A549 (cell line): ENCODE data around the gene C17orf75. TPM values are rescaled to one million over a fixed set of nuclear protein-coding genes. Genes with fewer than 3 reads are reported as not detected.

Source experiments
- ATAC-seq, 2 experiments: fragments of 200-7000 bp in 1 of 2; fragments of >200 bp in 1 of 2; cut with Nextera tagmentation in 1 of 2; cut with Tn5 transposase in 1 of 2; 3 replicates each; pipeline versions ENCODE4 v1.8.0 to v1.9.1; 2018 to 2020; ENCODE audit warnings: mild to moderate bottlenecking in 1 of 2, moderate library complexity in 1 of 2
- CTCF ChIA-PET: fragments of 300-600 bp; sonication (Branson Sonifier 250); formaldehyde crosslinking; extraction: SDS; loops from one replicate; lab custom pipeline; 2021; ENCODE audit warnings: antibody characterized with exemption, inconsistent platforms; lab: Yijun Ruan, JAX
- POLR2A ChIA-PET: fragments of 350-600 bp; formaldehyde crosslinking; extraction: SDS; loops from one replicate; lab custom pipeline; 2021; ENCODE audit warnings: antibody characterized with exemption, inconsistent platforms; lab: Yijun Ruan, JAX
- DNase-seq, 2 experiments: peaks; one replicate each; pipeline versions ENCODE4 v3.0.0 to v3.0.0-alpha.2; 2011 to 2016; ENCODE audit warnings: low read depth in 1 of 2, low spot score in 1 of 2
- FAIRE-seq: peaks from 2 replicates; lab custom pipeline; 2011; peaks lifted over from hg19 to GRCh38; lab: Jason Lieb, UNC
- H3K27ac ChIP-seq, 2 experiments: fragments of >200 bp; sonication (Bioruptor Twin); formaldehyde crosslinking; 3 replicates each; pipeline ENCODE4 v1.5.1; 2016 to 2017
- H3K4me1 ChIP-seq: fragments of >200 bp; sonication (Bioruptor Twin); formaldehyde crosslinking; 3 replicates; pipeline ENCODE4 v1.6.1; 2016
- H3K4me2 ChIP-seq: fragments of >200 bp; sonication (Bioruptor Twin); formaldehyde crosslinking; 3 replicates; pipeline ENCODE4 v1.6.1; 2016
- H3K4me3 ChIP-seq: fragments of >200 bp; sonication (Bioruptor Twin); formaldehyde crosslinking; 3 replicates; pipeline ENCODE4 v1.5.1; 2016
- H3K9me3 ChIP-seq: fragments of >200 bp; sonication (Bioruptor Twin); formaldehyde crosslinking; 3 replicates; pipeline ENCODE4 v1.6.1; 2016
- BHLHE40 ChIP-seq: IDR thresholded peaks from 2 replicates; pipeline ENCODE4 v1.6.1; 2012; ENCODE audit warnings: low read depth, low read length, inconsistent platforms
- CBX8 ChIP-seq: fragments of 200-600 bp; sonication (generic); IDR thresholded peaks from 2 replicates; pipeline ENCODE4 v1.6.1; 2016
- CHD2 ChIP-seq: fragments of 150-350 bp; IDR thresholded peaks from 2 replicates; pipeline ENCODE4 v1.6.1; 2014; ENCODE audit warnings: low read length; ENCODE audit not compliant: partially characterized antibody
- EHMT2 ChIP-seq: fragments of 200-600 bp; sonication (generic); IDR thresholded peaks from 2 replicates; pipeline ENCODE4 v1.6.1; 2016; ENCODE audit warnings: antibody characterized with exemption, low read depth, mild to moderate bottlenecking, moderate library complexity
- FOSL2 ChIP-seq, 2 experiments: fragments of 450-650 bp in 1 of 2; fragments of >200 bp in 1 of 2; sonication (Bioruptor Twin) in 1 of 2; formaldehyde crosslinking; IDR thresholded peaks; 2 replicates each; pipeline versions ENCODE4 v1.5.0 to v1.6.1; 2016 to 2020; ENCODE audit warnings: mild to moderate bottlenecking in 1 of 2, moderate library complexity in 1 of 2
- FOXS1 ChIP-seq: fragments of 250-450 bp; sonication (Bioruptor Pico); IDR thresholded peaks from 2 replicates; pipeline ENCODE4 v1.5.0; 2020; ENCODE audit warnings: mild to moderate bottlenecking, moderate library complexity
- HDAC2 ChIP-seq: fragments of 200-600 bp; sonication (generic); IDR thresholded peaks from 2 replicates; pipeline ENCODE4 v1.6.1; 2016
- HOXA7 ChIP-seq: fragments of 250-450 bp; sonication (Bioruptor Pico); IDR thresholded peaks from 2 replicates; pipeline ENCODE4 v1.5.0; 2020; ENCODE audit warnings: mild to moderate bottlenecking, moderate library complexity
- HOXB13 ChIP-seq: fragments of 250-450 bp; sonication (Bioruptor Pico); IDR thresholded peaks from 2 replicates; pipeline ENCODE4 v1.5.0; 2020; ENCODE audit warnings: low read depth, mild to moderate bottlenecking, moderate library complexity
- HOXB5 ChIP-seq: fragments of 250-450 bp; sonication (Bioruptor Pico); IDR thresholded peaks from 2 replicates; pipeline ENCODE4 v1.5.0; 2020; ENCODE audit warnings: mild to moderate bottlenecking, moderate library complexity
- JUNB ChIP-seq: fragments of >200 bp; sonication (Bioruptor Twin); formaldehyde crosslinking; IDR thresholded peaks from 2 replicates; pipeline ENCODE4 v1.6.1; 2016
- MAZ ChIP-seq: fragments of 150-350 bp; IDR thresholded peaks from 2 replicates; pipeline ENCODE4 v1.6.1; 2014; ENCODE audit warnings: antibody characterized with exemption, low read depth, low read length, borderline replicate concordance
- PHF8 ChIP-seq: fragments of 200-600 bp; sonication (generic); IDR thresholded peaks from 2 replicates; pipeline ENCODE4 v1.6.1; 2016; ENCODE audit warnings: low read depth, mild to moderate bottlenecking, antibody characterized with exemption, moderate library complexity, borderline replicate concordance
- POLR2AphosphoS2 ChIP-seq: conservative IDR thresholded peaks from 2 replicates; pipeline ENCODE4 v1.6.1; 2012; ENCODE audit warnings: low read length, improper control_type of control experiment, inconsistent platforms
- RNF2 ChIP-seq: fragments of 200-600 bp; sonication (generic); IDR thresholded peaks from 2 replicates; pipeline ENCODE4 v1.6.1; 2016; ENCODE audit warnings: low read depth, mild to moderate bottlenecking, antibody characterized with exemption, moderate library complexity, borderline replicate concordance
- TFCP2L1 ChIP-seq: fragments of 250-450 bp; sonication (Bioruptor Pico); IDR thresholded peaks from 2 replicates; pipeline ENCODE4 v1.5.0; 2021; ENCODE audit warnings: mild to moderate bottlenecking
- TP53 ChIP-seq: fragments of 250-450 bp; sonication (Bioruptor Pico); IDR thresholded peaks from 2 replicates; pipeline ENCODE4 v1.5.0; 2021; ENCODE audit warnings: mild to moderate bottlenecking, moderate library complexity
- WGBS: methylation state at CpG from one replicate; pipeline ENCODE4 v1.1.6; 2017; ENCODE audit errors: missing lambda C conversion rate; 5-methylcytosine and 5-hydroxymethylcytosine counted together
- polyA minus RNA-seq: library from RNA; depleted of rRNA, polyadenylated mRNA; stranded (reverse); fragments of >200 nt; gene quantifications from 2 replicates; pipeline ENCODE4 v1.2.3, GENCODE V29; 2011; rRNA and poly(A)+ RNA removed
- polyA plus RNA-seq, 4 experiments: library from polyadenylated mRNA; depleted of rRNA in 3 of 4; stranded (reverse); fragments of >200 nt; fragmentation: RNase III in 1 of 4; extraction: RNeasy Plus Mini Kit Qiagen cat#74134 plus additional on column Dnase treatment in 1 of 4; gene quantifications; 2 replicates in 3 of 4; 3 replicates in 1 of 4; pipeline ENCODE4 v1.2.3, GENCODE V29; 2011 to 2017
- TF ChIP-seq, protein P1 (sequence below): IDR thresholded peaks from 2 replicates; pipeline ENCODE4 v1.6.1; 2012
- TF ChIP-seq, protein P2 (sequence below): fragments of 250-450 bp; sonication (Bioruptor Pico); IDR thresholded peaks from 2 replicates; pipeline ENCODE4 v1.5.0; 2021; ENCODE audit warnings: mild to moderate bottlenecking, moderate library complexity, borderline replicate concordance
- TF ChIP-seq, protein P3 (sequence below): fragments of 200-600 bp; sonication (generic); IDR thresholded peaks from 2 replicates; pipeline ENCODE4 v1.6.1; 2016; ENCODE audit warnings: antibody characterized with exemption, mild to moderate bottlenecking, moderate library complexity
- TF ChIP-seq, protein P4 (sequence below): fragments of >200 bp; sonication (Bioruptor Twin); formaldehyde crosslinking; IDR thresholded peaks from 3 replicates; pipeline ENCODE4 v1.5.1; 2016
- TF ChIP-seq, protein P5 (sequence below): IDR thresholded peaks from 2 replicates; pipeline ENCODE4 v1.6.1; 2012; ENCODE audit warnings: low read depth, borderline replicate concordance
- TF ChIP-seq, protein P6 (sequence below): fragments of >200 bp; sonication (Bioruptor Twin); formaldehyde crosslinking; IDR thresholded peaks from 2 replicates; pipeline ENCODE4 v1.6.1; 2016
- TF ChIP-seq, protein P7 (sequence below): fragments of >200 bp; sonication (Bioruptor Twin); formaldehyde crosslinking; IDR thresholded peaks from 3 replicates; pipeline ENCODE4 v1.6.1; 2016

The C17orf75 gene, protein sequence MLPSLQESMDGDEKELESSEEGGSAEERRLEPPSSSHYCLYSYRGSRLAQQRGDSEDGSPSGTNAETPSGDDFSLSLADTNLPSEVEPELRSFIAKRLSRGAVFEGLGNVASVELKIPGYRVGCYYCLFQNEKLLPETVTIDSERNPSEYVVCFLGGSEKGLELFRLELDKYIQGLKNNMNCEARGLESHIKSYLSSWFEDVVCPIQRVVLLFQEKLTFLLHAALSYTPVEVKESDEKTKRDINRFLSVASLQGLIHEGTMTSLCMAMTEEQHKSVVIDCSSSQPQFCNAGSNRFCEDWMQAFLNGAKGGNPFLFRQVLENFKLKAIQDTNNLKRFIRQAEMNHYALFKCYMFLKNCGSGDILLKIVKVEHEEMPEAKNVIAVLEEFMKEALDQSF
- polyA plus RNA-seq (2011; rRNA removed) = 36.9 and 49.6 TPM in 2 replicates
- 15.5 and 15.7 TPM in 2 replicates for polyA plus RNA-seq (2012; cell fraction: cytosol; rRNA removed)
- polyA plus RNA-seq (2012; cell fraction: nucleus; rRNA removed) = 17.4 and 19.9 TPM in 2 replicates
- 36.3 to 43.8 TPM (median 38.2 TPM) in 3 replicates for polyA plus RNA-seq (2017; fragmentation: RNase III; extraction: RNeasy Plus Mini Kit Qiagen cat#74134 plus additional on column Dnase treatment)
- polyA minus RNA-seq = 17.9 and 19.5 TPM in 2 replicates

DNA sequence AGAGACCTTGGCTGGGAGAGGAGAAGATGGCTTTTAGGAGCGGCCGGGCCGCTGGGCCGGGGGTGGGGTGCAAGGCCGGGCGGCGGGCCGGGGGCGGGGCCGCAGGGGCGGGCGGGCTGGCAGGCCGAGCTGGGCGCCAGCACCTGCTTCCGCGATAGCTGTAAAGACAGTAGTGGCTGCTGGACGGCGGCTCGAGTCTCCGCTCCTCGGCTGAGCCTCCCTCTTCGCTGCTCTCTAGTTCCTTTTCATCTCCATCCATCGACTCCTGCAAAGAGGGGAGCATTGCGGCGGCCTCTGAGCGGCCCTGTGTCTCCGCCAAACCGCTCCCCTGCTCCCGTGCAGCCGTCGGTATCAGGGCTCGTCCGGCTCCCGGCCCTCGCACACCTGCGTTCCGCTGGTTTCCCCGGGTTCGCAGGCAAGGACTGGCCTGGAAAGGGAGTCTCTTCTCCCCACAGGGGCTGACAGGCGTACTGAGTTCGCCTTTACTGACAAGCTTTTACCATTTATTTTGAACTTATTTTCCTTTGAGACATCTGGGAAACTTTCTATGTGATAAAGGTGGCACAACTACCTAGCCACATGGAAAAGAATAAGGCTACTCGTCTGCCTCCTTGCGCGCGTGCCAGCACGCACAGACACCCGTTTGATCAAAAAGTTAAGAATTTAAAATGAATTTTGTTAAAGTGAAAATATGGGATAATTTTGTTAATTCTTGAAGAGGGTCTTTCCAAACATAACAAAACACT, at the start of gene C17orf75:
C17orf75 (minus strand) TSS at position 317 of the 746 bp plus-strand sequence; CDS start at position 283, 34 bp downstream.
- H3K4me2 ChIP-seq = peak within 1 kb of the TSS; percentile 94
- H3K4me1 ChIP-seq = peaks cover 10% of the 10 kb centered on the region; the same call in 1 of the 3 replicates
- DNase-seq = peak; percentile 69 to 90
- WGBS = 13% methylated on average over 38 of the region's 47 CpGs
- H3K4me3 ChIP-seq = peak within 1 kb of the TSS; percentile 69
- peak within 1 kb of the TSS; percentile 83 to 96 for H3K27ac ChIP-seq
- FAIRE-seq = no peak
- ATAC-seq = peak; percentile 95
- no peaks in the 10 kb centered on the region for H3K9me3 ChIP-seq
- ChIA-PET CTCF (interaction anchor here (1.2 to 3.0 kb wide), 2 partner anchors 21 to 103 kb away, joined by 3 to 13 read pairs; partner anchors contain the start of gene PSMD11), POLR2A (interaction anchor here (1.2 kb wide), 1 partner anchor 8 kb away, joined by 5 read pairs; the partner anchor contains the start of gene ZNF207)
- TF ChIP-seq TP53 (CRISPR knock-in tag) (peak; percentile 71; the same call in 1 of the 2 replicates), HOXB13 (CRISPR knock-in tag) (no peak), FOXS1 (CRISPR knock-in tag) (no peak), PHF8 (peak; percentile 59; the same call in 1 of the 2 replicates), TFCP2L1 (CRISPR knock-in tag) (no peak), BHLHE40 (no peak; the same call in 1 of the 2 replicates), HDAC2 (no peak), JUNB (no peak), CBX8 (no peak), MAZ (no peak), POLR2AphosphoS2 (no peak), CHD2 (peak; percentile 46), FOSL2 (IDR thresholded peaks at IDR 0.05) (no peak), FOSL2 (CRISPR knock-in tag; IDR thresholded peaks at IDR 0.05) (peak; percentile 53), EHMT2 (no peak), HOXB5 (CRISPR knock-in tag) (peak; percentile 43; the same call in 1 of the 2 replicates), HOXA7 (CRISPR knock-in tag) (no peak), RNF2 (no peak)
- TF ChIP-seq, protein P1, sequence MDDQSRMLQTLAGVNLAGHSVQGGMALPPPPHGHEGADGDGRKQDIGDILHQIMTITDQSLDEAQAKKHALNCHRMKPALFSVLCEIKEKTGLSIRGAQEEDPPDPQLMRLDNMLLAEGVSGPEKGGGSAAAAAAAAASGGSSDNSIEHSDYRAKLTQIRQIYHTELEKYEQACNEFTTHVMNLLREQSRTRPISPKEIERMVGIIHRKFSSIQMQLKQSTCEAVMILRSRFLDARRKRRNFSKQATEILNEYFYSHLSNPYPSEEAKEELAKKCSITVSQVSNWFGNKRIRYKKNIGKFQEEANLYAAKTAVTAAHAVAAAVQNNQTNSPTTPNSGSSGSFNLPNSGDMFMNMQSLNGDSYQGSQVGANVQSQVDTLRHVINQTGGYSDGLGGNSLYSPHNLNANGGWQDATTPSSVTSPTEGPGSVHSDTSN = peak; percentile 69; the same call in 1 of the 2 replicates
- TF ChIP-seq, protein P2, sequence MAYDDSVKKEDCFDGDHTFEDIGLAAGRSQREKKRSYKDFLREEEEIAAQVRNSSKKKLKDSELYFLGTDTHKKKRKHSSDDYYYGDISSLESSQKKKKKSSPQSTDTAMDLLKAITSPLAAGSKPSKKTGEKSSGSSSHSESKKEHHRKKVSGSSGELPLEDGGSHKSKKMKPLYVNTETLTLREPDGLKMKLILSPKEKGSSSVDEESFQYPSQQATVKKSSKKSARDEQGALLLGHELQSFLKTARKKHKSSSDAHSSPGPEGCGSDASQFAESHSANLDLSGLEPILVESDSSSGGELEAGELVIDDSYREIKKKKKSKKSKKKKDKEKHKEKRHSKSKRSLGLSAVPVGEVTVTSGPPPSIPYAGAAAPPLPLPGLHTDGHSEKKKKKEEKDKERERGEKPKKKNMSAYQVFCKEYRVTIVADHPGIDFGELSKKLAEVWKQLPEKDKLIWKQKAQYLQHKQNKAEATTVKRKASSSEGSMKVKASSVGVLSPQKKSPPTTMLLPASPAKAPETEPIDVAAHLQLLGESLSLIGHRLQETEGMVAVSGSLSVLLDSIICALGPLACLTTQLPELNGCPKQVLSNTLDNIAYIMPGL (CRISPR knock-in tag) = peak; percentile 93; the same call in 1 of the 2 replicates
- TF ChIP-seq, protein P3, sequence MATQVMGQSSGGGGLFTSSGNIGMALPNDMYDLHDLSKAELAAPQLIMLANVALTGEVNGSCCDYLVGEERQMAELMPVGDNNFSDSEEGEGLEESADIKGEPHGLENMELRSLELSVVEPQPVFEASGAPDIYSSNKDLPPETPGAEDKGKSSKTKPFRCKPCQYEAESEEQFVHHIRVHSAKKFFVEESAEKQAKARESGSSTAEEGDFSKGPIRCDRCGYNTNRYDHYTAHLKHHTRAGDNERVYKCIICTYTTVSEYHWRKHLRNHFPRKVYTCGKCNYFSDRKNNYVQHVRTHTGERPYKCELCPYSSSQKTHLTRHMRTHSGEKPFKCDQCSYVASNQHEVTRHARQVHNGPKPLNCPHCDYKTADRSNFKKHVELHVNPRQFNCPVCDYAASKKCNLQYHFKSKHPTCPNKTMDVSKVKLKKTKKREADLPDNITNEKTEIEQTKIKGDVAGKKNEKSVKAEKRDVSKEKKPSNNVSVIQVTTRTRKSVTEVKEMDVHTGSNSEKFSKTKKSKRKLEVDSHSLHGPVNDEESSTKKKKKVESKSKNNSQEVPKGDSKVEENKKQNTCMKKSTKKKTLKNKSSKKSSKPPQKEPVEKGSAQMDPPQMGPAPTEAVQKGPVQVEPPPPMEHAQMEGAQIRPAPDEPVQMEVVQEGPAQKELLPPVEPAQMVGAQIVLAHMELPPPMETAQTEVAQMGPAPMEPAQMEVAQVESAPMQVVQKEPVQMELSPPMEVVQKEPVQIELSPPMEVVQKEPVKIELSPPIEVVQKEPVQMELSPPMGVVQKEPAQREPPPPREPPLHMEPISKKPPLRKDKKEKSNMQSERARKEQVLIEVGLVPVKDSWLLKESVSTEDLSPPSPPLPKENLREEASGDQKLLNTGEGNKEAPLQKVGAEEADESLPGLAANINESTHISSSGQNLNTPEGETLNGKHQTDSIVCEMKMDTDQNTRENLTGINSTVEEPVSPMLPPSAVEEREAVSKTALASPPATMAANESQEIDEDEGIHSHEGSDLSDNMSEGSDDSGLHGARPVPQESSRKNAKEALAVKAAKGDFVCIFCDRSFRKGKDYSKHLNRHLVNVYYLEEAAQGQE = peak; percentile 35
- TF ChIP-seq, protein P4, sequence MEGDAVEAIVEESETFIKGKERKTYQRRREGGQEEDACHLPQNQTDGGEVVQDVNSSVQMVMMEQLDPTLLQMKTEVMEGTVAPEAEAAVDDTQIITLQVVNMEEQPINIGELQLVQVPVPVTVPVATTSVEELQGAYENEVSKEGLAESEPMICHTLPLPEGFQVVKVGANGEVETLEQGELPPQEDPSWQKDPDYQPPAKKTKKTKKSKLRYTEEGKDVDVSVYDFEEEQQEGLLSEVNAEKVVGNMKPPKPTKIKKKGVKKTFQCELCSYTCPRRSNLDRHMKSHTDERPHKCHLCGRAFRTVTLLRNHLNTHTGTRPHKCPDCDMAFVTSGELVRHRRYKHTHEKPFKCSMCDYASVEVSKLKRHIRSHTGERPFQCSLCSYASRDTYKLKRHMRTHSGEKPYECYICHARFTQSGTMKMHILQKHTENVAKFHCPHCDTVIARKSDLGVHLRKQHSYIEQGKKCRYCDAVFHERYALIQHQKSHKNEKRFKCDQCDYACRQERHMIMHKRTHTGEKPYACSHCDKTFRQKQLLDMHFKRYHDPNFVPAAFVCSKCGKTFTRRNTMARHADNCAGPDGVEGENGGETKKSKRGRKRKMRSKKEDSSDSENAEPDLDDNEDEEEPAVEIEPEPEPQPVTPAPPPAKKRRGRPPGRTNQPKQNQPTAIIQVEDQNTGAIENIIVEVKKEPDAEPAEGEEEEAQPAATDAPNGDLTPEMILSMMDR = no peak
- TF ChIP-seq, protein P5, sequence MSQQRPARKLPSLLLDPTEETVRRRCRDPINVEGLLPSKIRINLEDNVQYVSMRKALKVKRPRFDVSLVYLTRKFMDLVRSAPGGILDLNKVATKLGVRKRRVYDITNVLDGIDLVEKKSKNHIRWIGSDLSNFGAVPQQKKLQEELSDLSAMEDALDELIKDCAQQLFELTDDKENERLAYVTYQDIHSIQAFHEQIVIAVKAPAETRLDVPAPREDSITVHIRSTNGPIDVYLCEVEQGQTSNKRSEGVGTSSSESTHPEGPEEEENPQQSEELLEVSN = peak; percentile 71; the same call in 1 of the 2 replicates
- TF ChIP-seq, protein P6, sequence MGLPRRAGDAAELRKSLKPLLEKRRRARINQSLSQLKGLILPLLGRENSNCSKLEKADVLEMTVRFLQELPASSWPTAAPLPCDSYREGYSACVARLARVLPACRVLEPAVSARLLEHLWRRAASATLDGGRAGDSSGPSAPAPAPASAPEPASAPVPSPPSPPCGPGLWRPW = no peak
- TF ChIP-seq, protein P7, sequence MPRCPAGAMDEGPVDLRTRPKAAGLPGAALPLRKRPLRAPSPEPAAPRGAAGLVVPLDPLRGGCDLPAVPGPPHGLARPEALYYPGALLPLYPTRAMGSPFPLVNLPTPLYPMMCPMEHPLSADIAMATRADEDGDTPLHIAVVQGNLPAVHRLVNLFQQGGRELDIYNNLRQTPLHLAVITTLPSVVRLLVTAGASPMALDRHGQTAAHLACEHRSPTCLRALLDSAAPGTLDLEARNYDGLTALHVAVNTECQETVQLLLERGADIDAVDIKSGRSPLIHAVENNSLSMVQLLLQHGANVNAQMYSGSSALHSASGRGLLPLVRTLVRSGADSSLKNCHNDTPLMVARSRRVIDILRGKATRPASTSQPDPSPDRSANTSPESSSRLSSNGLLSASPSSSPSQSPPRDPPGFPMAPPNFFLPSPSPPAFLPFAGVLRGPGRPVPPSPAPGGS = peak; percentile 71; the same call in 2 of the 3 replicates
